SK-N-SH treated with all-trans-retinoic acid at 6 μM for 48 hours (cell line): ENCODE data around the gene RBM23.
"Not testable (repeated sequence)": the region's sequence is repeated elsewhere in the genome, so short reads cannot be mapped to it uniquely, and the experiment has no call there.

Experiments used
- ATAC-seq: fragments of 200-7000 bp; cut with Tn5 transposase; 3 replicates; pipeline ENCODE4 v1.9.1; 2020; ENCODE audit warnings: mild to moderate bottlenecking, moderate library complexity
- ARNTL ChIP-seq: fragments of 450-650 bp; formaldehyde crosslinking; IDR thresholded peaks from 2 replicates; pipeline ENCODE4 v1.5.0; 2020; ENCODE audit warnings: low read depth, mild to moderate bottlenecking, moderate library complexity, borderline replicate concordance
- BACH2 ChIP-seq: fragments of 250-450 bp; sonication (Bioruptor Pico); IDR thresholded peaks from 2 replicates; pipeline ENCODE4 v1.9.0; 2021; ENCODE audit warnings: mild to moderate bottlenecking, borderline replicate concordance
- CSDC2 ChIP-seq: fragments of 250-450 bp; sonication (Bioruptor Pico); IDR thresholded peaks from 2 replicates; pipeline ENCODE4 v1.5.0; 2020; ENCODE audit warnings: mild to moderate bottlenecking, moderate library complexity
- CSRNP3 ChIP-seq: fragments of 250-450 bp; sonication (Bioruptor Pico); IDR thresholded peaks from 2 replicates; pipeline ENCODE4 v1.5.1; 2021; ENCODE audit warnings: mild to moderate bottlenecking, moderate library complexity
- ESRRG ChIP-seq: fragments of 250-450 bp; sonication (Bioruptor Pico); IDR thresholded peaks from 2 replicates; pipeline ENCODE4 v1.6.1; 2021; ENCODE audit warnings: mild to moderate bottlenecking
- GLIS3 ChIP-seq: fragments of 250-450 bp; sonication (Bioruptor Pico); IDR thresholded peaks from 2 replicates; pipeline ENCODE4 v1.5.0; 2020; ENCODE audit warnings: mild to moderate bottlenecking, moderate library complexity
- ISL1 ChIP-seq: fragments of 250-450 bp; sonication (Bioruptor Pico); IDR thresholded peaks from 2 replicates; pipeline ENCODE4 v2.1.2; 2022; ENCODE audit warnings: mild to moderate bottlenecking, moderate library complexity
- OSR1 ChIP-seq: fragments of 250-450 bp; sonication (Bioruptor Pico); IDR thresholded peaks from 2 replicates; pipeline ENCODE4 v1.8.0; 2022; ENCODE audit warnings: moderate library complexity, mild to moderate bottlenecking, inconsistent platforms
- PPARA ChIP-seq: fragments of 250-450 bp; sonication (Bioruptor Pico); IDR thresholded peaks from 2 replicates; pipeline ENCODE4 v1.5.0; 2020; ENCODE audit warnings: mild to moderate bottlenecking, borderline replicate concordance
- RARB ChIP-seq: fragments of 250-450 bp; sonication (Bioruptor Pico); IDR thresholded peaks from 2 replicates; pipeline ENCODE4 v1.8.0; 2021; ENCODE audit warnings: mild to moderate bottlenecking, moderate library complexity
- SNAI2 ChIP-seq: fragments of 250-450 bp; sonication (Bioruptor Pico); IDR thresholded peaks from 2 replicates; pipeline ENCODE4 v1.5.0; 2020; ENCODE audit warnings: mild to moderate bottlenecking, moderate library complexity
- TOX ChIP-seq: fragments of 250-450 bp; sonication (Bioruptor Pico); IDR thresholded peaks from 2 replicates; pipeline ENCODE4 v1.8.0; 2021; ENCODE audit warnings: mild to moderate bottlenecking, moderate library complexity, borderline replicate concordance
- ZC3H10 ChIP-seq: fragments of 250-450 bp; sonication (Bioruptor Pico); IDR thresholded peaks from 2 replicates; pipeline ENCODE4 v1.5.1; 2021; ENCODE audit warnings: mild to moderate bottlenecking, moderate library complexity
- ZFP30 ChIP-seq: fragments of 450-650 bp; formaldehyde crosslinking; IDR thresholded peaks from 2 replicates; pipeline ENCODE4 v1.5.0; 2022; ENCODE audit warnings: mild to moderate bottlenecking, moderate library complexity
- ZNF565 ChIP-seq: fragments of 450-650 bp; formaldehyde crosslinking; conservative IDR thresholded peaks from 2 replicates; pipeline ENCODE4 v1.5.0; 2020; ENCODE audit warnings: low read depth, mild to moderate bottlenecking, moderate library complexity
- ZNF70 ChIP-seq: fragments of 450-650 bp; formaldehyde crosslinking; IDR thresholded peaks from 2 replicates; pipeline ENCODE4 v1.5.0; 2020; ENCODE audit warnings: mild to moderate bottlenecking, moderate library complexity
- ZNF8 ChIP-seq: fragments of 450-650 bp; formaldehyde crosslinking; IDR thresholded peaks from 2 replicates; pipeline ENCODE4 v1.5.0; 2020; ENCODE audit warnings: mild to moderate bottlenecking, moderate library complexity
- TF ChIP-seq, protein P1 (sequence below): fragments of 250-450 bp; sonication (Bioruptor Pico); IDR thresholded peaks from 2 replicates; pipeline ENCODE4 v1.8.0; 2021; ENCODE audit warnings: low read depth, mild to moderate bottlenecking, moderate library complexity, borderline replicate concordance
- TF ChIP-seq, protein P2 (sequence below): fragments of 250-450 bp; sonication (Bioruptor Pico); IDR thresholded peaks from 2 replicates; pipeline ENCODE4 v1.5.0; 2020; ENCODE audit warnings: mild to moderate bottlenecking, moderate library complexity
- TF ChIP-seq, protein P3 (sequence below): fragments of 250-450 bp; sonication (Bioruptor Pico); IDR thresholded peaks from 2 replicates; pipeline ENCODE4 v1.8.0; 2020; ENCODE audit warnings: mild to moderate bottlenecking, moderate library complexity, borderline replicate concordance
- TF ChIP-seq, protein P4 (sequence below): fragments of 250-450 bp; sonication (Bioruptor Pico); IDR thresholded peaks from 2 replicates; pipeline ENCODE4 v1.5.1; 2020; ENCODE audit warnings: low read depth, mild to moderate bottlenecking, moderate library complexity

The RBM23 gene

DNA sequence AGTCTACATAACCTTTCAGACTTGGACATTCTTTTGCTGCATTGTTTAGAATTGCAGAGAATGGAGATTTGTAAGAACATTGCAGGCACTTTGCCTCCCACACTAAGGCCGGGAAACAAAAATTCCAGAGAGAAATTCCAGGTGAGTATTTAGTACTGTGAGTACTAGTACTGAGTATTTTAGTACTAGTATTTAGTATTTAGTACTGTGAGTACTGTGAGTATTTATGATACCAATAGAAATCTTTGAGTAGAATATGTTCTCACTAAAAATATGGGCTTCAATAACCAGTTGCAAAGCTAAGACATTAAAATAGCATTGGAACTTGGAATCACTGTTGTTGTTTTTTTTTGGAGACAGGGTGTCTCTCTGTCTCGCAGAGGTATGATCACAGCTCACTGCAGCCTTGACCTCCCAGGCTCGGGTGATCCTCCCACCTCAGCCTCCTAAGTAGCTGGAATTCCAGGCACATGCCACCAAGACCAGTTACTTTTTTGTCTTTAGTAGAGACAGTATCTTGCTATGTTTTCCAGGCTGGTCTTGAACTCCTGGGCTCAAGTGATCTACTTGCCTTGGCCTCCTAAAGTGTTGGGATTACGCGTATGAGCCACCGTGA is 43.2 kb upstream of the RBM23 start:
- TF ChIP-seq ESRRG (no peak), ZNF70 (CRISPR knock-in tag) (no peak), ZC3H10 (CRISPR knock-in tag) (no peak), SNAI2 (CRISPR knock-in tag) (no peak), GLIS3 (CRISPR knock-in tag) (no peak), CSDC2 (CRISPR knock-in tag) (no peak), ZNF565 (CRISPR knock-in tag) (no peak), ZFP30 (CRISPR knock-in tag) (no peak), RARB (CRISPR knock-in tag) (no peak)
- TF ChIP-seq, protein P1, sequence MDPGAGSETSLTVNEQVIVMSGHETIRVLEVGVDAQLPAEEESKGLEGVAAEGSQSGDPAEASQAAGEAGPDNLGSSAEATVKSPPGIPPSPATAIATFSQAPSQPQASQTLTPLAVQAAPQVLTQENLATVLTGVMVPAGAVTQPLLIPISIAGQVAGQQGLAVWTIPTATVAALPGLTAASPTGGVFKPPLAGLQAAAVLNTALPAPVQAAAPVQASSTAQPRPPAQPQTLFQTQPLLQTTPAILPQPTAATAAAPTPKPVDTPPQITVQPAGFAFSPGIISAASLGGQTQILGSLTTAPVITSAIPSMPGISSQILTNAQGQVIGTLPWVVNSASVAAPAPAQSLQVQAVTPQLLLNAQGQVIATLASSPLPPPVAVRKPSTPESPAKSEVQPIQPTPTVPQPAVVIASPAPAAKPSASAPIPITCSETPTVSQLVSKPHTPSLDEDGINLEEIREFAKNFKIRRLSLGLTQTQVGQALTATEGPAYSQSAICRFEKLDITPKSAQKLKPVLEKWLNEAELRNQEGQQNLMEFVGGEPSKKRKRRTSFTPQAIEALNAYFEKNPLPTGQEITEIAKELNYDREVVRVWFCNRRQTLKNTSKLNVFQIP = no peak
- no peak for ATAC-seq

GRCh38 chr14:22955702-22956569 is 37.0 kb upstream of the RBM23 start:
- TF ChIP-seq CSRNP3 (CRISPR knock-in tag) (no peak), TOX (CRISPR knock-in tag) (no peak), SNAI2 (CRISPR knock-in tag) (no peak), ZNF8 (CRISPR knock-in tag) (no peak), ESRRG (no peak)
- TF ChIP-seq, protein P2, sequence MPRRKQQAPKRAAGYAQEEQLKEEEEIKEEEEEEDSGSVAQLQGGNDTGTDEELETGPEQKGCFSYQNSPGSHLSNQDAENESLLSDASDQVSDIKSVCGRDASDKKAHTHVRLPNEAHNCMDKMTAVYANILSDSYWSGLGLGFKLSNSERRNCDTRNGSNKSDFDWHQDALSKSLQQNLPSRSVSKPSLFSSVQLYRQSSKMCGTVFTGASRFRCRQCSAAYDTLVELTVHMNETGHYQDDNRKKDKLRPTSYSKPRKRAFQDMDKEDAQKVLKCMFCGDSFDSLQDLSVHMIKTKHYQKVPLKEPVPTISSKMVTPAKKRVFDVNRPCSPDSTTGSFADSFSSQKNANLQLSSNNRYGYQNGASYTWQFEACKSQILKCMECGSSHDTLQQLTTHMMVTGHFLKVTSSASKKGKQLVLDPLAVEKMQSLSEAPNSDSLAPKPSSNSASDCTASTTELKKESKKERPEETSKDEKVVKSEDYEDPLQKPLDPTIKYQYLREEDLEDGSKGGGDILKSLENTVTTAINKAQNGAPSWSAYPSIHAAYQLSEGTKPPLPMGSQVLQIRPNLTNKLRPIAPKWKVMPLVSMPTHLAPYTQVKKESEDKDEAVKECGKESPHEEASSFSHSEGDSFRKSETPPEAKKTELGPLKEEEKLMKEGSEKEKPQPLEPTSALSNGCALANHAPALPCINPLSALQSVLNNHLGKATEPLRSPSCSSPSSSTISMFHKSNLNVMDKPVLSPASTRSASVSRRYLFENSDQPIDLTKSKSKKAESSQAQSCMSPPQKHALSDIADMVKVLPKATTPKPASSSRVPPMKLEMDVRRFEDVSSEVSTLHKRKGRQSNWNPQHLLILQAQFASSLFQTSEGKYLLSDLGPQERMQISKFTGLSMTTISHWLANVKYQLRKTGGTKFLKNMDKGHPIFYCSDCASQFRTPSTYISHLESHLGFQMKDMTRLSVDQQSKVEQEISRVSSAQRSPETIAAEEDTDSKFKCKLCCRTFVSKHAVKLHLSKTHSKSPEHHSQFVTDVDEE (CRISPR knock-in tag) = no peak
- TF ChIP-seq, all 23 proteins: peak for 0

GRCh38 chr14:22952418-22952817 is 33.5 kb upstream of the RBM23 start:
- ATAC-seq = no peak
- TF ChIP-seq ZFP30 (CRISPR knock-in tag) (no peak), OSR1 (CRISPR knock-in tag) (no peak), BACH2 (CRISPR knock-in tag) (no peak), CSDC2 (CRISPR knock-in tag) (no peak), ZNF70 (CRISPR knock-in tag) (no peak), ISL1 (CRISPR knock-in tag) (no peak), ARNTL (CRISPR knock-in tag) (no peak), GLIS3 (CRISPR knock-in tag) (no peak), TOX (CRISPR knock-in tag) (no peak)

More at GRCh38 chr14:22955702-22956569, 37.0 kb upstream of the RBM23 start:
- ATAC-seq = no peak

- ATAC-seq = not testable (repeated sequence)
Observed at GRCh38 chr14:22951795-22952194, 32.8 kb upstream of the RBM23 start.

- TF ChIP-seq OSR1 (CRISPR knock-in tag) (no peak), PPARA (no peak), GLIS3 (CRISPR knock-in tag) (no peak), RARB (CRISPR knock-in tag) (no peak), ISL1 (CRISPR knock-in tag) (no peak), TOX (CRISPR knock-in tag) (no peak)
- TF ChIP-seq, protein P2 (CRISPR knock-in tag) = no peak
- TF ChIP-seq, protein P3, sequence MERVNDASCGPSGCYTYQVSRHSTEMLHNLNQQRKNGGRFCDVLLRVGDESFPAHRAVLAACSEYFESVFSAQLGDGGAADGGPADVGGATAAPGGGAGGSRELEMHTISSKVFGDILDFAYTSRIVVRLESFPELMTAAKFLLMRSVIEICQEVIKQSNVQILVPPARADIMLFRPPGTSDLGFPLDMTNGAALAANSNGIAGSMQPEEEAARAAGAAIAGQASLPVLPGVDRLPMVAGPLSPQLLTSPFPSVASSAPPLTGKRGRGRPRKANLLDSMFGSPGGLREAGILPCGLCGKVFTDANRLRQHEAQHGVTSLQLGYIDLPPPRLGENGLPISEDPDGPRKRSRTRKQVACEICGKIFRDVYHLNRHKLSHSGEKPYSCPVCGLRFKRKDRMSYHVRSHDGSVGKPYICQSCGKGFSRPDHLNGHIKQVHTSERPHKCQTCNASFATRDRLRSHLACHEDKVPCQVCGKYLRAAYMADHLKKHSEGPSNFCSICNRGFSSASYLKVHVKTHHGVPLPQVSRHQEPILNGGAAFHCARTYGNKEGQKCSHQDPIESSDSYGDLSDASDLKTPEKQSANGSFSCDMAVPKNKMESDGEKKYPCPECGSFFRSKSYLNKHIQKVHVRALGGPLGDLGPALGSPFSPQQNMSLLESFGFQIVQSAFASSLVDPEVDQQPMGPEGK = no peak
- TF ChIP-seq, protein P4, sequence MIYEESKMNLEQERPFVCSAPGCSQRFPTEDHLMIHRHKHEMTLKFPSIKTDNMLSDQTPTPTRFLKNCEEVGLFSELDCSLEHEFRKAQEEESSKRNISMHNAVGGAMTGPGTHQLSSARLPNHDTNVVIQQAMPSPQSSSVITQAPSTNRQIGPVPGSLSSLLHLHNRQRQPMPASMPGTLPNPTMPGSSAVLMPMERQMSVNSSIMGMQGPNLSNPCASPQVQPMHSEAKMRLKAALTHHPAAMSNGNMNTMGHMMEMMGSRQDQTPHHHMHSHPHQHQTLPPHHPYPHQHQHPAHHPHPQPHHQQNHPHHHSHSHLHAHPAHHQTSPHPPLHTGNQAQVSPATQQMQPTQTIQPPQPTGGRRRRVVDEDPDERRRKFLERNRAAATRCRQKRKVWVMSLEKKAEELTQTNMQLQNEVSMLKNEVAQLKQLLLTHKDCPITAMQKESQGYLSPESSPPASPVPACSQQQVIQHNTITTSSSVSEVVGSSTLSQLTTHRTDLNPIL = no peak
- TF ChIP-seq, all 23 proteins: peak for 0
- no peak for ATAC-seq
Observed at GRCh38 chr14:22945642-22946041, 26.7 kb upstream of the RBM23 start.
